NCI-H82 (cell line): ENCODE data around the gene COL28A1.

Experiments
- DNase-seq: peaks from one replicate; lab custom pipeline; 2025; lab: John Stamatoyannopoulos, UW

COL28A1 gene

DNA sequence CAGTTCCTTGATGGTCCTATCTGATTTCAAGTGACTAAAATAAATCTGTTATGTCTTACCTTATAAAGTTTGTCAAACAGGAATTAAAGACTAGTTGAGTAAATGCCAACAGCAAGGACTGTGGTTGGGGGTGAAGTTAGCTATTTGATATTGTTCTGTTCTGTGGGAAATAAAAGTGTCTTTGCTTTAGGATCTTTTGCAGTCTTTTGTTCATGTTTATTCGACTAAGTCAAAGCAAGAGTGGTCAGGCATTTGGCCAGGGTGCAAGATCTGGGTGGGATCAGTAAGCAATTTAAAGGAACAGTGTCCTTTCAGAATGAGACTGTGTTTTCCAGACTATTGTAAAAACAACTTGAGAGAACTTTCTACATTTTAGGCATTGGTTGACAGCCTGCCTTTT, at the start of gene COL28A1:
Gene COL28A1, minus strand, starts transcription at position 183 of the 400 bp plus-strand sequence. CDS start 2,998 bp downstream, outside the sequence.
- DNase-seq, result no peak

DNA sequence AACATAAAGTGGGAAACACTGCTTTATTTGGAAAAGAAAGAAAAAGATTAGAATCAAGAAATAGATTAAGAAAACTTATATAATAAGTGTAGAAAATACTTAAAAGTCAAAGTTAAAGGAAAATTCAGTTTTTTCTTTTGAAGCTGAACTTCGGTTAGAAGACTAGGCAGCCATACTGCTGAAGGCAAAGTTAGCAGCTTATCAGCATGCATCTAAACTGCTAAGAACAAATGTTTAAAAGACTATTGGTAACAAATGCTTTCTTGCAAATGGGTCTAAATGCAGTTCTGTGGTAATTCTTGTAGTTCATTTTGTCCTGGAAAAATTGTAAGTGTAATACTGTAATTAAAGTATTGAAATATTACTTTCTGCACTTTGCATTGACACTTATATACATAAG, 49.0 kb upstream of the COL28A1 start:
- DNase-seq, result no peak

DNA sequence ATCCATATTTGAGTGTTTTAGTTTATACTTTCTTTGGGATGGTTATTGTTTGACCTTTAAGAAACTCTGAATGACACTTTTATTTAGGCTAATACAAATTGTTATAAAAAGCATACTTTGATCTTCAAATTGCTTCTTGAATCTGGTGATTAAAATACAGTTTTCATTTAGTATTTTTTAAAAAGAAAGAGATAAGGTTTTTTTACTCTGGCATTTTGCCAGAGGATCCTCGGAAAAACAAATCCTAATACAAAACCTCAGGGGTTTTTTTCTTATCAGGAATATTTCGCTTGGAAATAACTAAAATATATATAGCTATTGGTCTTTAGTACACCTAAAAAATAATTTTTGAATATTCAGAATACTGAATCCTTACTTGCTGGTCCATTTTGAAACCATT, 48.1 kb upstream of the COL28A1 start:
- no peak for DNase-seq

DNA sequence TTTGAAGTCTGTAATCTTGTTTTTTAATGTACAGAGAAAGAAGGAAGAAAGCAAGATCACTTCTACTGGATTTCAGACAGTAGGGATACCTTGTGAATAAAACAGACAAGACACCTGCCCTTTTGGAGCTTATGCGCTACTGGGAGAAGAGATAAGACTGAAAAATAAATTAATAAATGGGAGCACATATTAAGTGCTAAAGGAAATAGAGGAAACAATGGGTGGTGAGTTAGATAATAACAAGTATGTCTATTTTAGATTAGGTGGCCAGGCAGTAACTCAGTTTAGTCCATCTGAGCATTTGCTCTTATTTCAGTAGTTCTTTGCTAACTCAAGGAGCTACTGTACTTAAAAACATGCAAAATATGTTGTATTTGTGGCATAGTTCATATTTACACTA, 46.9 kb upstream of the COL28A1 start:
- DNase-seq, result no peak

DNA sequence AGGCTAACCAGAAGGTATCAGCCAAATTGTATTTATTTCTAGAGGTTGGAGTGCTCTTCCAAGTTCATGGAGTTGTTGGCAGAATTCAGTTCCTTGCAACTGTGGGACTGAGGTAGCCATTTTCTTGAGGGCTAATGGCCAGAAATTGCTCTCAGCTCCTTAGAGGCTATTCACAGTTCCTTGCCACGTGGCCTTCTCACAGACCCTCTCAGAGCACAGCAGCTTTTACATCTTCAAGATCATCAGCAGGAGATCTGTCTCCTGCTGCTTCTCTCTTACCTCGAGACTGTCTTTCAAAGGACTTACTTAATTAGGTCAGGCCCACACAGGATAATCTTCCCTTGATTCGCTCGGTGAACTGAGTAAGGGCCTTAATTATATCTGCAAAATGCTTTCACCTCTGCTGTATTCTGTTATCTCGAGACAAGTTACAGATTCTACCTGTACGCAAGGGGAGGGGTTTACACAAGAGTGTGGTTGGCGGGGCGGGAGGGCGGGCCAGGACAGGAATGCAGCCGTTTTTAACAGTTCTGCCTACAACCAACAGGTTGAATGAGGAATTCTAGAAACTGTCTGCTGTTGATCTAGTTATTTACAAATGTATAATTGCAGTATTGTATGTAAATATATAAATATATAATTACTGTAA, 46.0 kb upstream of the COL28A1 start:
- peak; percentile 92 for DNase-seq

DNA sequence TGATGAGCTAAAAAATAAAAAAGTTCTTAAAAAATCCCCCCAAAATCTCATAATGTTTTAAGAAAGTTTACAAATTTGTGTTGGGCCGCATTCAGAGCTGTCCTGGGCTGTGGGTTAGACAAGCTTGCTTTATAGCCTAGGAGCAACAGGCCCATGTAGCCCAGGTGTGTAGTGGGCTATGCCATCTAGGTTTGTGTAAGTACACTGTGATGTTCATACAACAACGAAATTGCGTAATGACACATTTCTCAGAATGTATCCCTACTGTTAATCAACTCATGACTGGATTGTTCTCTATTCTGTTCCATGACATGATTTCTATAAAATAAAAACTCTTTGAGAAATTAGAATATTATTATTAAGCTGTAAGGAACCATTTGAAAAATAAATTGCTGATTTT, 44.0 kb upstream of the COL28A1 start:
- DNase-seq, result no peak

DNA sequence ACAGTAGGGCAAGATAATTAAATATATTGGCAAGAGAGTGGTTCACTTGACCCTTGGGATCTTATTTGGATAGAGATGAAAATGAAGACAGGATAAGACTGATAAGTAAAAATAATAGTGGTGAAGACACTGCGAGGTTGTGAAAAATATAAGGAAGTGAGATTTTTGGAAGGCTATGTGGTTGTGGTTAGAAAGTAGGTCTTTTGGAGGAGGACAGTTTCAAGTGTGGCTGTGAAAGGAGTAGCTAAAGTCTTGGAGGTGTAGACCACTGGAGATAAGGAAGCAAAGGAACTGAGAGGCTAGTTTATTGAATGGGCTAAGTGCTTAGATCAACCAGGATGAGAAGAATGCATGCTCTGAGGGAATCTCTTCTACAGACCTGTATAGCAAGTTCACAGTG, 42.2 kb upstream of the COL28A1 start:
- DNase-seq, result no peak

DNA sequence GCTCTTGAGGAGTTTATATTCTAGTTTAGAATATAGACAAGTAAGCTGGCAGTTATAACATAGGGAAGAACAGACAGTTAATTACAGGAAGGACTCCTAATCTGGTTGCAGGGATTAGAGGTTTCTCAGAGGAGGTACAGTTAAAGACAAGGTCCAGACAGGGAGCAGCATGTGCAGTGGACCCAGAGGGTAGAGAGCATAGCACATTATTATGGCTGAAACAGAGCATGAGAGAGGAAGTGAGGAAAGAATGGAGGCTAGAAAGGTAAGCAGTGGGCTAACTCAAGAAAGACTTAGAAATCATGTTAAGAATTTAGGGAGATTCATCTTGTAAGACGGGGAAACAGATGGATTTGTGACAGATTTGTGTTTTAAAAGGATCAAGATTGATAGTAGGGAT, 40.7 kb upstream of the COL28A1 start:
- DNase-seq, result peak; percentile 96

DNA sequence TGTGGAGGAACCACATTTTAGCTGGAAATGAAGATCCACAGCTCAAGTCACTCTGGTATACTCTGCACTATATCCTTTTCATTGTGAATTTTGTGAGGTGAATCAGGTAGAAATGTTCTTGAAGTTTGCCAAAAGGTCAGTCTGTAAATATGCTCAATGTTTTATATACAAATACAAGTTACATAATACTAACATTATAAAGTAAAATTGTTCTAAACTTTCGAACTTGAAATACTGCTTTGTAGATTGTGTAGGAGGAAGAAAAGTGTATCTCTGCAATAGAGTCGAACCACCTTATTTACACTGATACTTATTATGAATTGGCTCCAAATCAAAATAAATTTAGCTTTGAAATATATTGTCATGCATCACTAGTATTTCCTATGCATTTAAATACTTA, 38.0 kb upstream of the COL28A1 start:
- no peak for DNase-seq

DNA sequence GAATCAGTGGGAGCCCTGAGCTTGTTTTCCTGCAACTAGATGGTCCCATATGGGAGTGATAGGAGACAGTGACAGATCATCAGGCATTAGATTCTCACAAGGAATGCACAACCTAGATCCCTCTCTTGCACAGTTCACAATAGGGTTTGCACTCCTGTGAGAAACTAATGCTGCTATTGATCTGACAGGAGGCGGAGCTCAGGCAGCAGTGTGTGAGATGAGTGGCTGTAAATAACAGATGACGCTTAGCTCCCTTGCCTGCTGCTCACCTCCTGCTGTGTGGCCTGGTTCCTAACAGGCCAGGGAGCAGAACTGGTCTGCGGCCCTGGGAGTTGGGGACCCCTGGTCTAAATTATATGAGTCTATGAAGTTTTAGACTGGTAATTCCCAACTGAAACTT, 34.9 kb upstream of the COL28A1 start:
- peak; percentile 84 for DNase-seq

DNA sequence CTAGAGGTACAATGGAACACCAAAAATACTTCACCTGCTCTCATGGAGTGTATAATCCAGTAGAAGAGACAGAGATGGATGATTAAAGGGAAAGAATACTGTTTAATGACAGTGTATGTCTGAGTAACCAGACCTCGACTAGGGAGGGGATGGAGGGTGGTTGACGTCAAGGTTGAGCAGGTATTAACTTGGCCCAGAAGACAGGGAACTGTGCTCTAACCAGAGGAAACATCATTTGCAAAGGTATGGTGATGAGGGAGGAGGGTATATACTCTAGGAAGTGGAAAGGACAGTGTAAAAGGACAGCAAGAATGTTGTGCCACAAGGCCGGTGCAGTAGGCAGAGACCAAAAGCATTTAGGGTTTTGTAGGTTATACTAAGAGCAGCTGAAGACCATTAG, 33.9 kb upstream of the COL28A1 start:
- DNase-seq, result peak; percentile 34

DNA sequence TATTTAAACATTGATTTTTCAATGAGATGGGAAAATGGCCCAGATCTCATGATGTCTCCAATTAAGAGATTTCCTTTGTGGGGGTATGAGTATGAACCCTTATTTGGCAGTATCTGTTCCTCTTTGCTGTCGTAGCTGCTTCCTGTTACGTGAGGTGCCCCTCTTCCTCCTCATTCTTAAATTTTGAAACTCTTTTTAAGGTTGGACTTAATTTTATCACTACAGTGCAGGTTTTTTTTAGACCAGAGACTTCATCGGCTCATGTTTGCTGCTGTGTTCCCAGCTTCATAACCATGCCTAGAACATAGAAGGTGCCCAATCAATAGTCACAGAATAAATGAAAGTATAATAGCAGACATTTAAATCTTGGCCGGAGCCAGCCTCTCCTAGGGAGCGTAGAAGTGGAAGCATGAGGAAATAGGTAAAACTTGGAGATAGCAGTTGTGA, 33.4 kb upstream of the COL28A1 start:
- DNase-seq, result peak; percentile 16

DNA sequence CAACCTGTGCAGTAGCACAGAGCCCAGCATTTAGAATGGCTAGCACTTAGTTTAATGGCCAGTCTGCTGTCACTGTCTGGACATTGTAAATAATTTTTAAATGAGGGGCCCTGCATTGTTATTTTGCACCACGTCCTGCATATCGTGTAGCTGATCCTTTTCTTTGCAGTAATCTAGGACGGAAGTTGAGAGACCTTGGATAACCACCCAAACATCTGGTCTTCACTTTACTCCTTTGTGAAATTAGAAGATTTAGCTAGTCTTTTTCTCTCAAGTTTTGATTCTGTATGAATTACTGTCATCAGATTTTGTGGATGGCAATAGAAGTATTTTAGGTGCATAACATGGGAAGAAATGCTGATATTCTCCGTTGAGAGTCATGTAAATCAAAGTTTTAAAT, 32.9 kb upstream of the COL28A1 start:
- peak; percentile 28 for DNase-seq

DNA sequence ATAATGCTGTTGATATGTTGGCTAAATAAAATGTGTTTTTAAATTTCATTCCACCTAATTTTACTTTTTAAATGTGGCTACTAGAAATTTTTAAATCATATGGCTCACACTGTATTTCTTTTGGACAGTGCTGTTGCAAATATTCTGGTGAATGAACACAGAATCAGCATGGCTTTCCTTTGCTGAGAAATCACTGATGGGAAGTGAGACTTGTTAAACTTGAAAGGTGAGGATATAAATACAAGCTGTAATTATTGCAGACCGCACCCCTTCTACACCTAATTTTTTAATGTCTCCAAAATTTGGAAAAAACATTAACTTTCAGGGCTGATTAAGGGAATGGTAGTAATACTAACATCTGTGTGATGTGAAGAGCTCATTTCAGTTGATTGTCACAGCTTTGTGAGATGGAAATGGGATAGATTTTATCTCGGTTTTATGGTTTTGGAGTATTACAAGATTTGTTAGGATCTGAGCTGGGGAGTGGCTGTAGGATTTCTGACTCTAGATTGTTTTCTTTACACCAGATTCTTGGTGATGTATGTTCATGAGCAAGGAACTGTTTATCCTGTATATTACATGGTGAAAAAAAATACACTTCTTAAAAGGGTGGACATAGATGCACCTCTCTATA, 32.3 kb upstream of the COL28A1 start:
- DNase-seq, result no peak

DNA sequence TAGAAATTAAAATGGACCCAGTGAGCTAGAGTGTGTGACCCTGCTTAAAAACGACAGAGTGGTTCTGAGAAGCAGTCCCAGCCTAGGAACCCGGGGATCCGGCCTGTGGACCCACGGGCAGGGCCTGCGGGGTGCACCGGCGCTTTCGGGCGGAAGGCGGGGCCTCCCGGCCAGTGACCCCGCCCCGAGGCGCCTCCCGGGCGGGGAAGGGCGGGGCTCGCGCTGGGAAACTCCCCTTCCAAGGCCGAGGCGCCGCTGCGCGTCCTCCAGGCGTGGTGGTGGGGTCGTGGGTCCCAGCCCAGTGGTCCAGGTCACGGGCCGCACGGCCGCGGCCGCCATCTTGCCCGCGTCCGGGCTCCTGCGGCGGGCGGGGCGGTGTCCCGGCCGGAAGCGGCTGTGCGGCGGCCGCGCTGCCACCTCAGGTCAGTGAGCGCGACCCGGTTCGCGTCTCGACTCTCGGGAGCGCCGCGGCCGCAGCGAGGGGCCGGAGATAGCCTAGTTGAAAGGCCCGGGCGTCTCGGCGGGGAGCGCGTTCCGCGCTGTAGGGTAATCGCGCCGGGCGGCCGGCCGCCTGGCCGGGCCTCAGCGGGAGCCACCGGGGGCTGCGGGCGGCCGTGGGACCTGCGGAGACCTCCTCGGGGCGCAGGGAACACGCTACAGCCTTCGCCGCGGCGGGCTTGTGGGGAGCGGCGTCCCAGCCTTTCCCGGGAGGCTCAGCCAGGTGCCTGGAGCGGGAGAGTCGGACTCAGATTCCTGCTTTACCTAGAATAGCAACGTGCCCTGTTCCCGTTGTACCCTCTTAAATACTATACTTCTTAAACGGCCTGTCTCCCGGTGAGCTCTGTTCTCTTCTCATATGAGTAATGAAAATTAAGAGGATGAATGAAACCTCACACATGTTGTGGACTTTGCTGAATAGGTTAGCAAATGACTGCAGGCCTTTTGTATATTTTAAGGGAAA, 31.3 kb upstream of the COL28A1 start, which contains the start of gene MIOS:
Gene MIOS, plus strand, starts transcription at position 234 of the 961 bp plus-strand sequence. CDS start 5,592 bp downstream, outside the sequence.
- peak; percentile 93 for DNase-seq

DNA sequence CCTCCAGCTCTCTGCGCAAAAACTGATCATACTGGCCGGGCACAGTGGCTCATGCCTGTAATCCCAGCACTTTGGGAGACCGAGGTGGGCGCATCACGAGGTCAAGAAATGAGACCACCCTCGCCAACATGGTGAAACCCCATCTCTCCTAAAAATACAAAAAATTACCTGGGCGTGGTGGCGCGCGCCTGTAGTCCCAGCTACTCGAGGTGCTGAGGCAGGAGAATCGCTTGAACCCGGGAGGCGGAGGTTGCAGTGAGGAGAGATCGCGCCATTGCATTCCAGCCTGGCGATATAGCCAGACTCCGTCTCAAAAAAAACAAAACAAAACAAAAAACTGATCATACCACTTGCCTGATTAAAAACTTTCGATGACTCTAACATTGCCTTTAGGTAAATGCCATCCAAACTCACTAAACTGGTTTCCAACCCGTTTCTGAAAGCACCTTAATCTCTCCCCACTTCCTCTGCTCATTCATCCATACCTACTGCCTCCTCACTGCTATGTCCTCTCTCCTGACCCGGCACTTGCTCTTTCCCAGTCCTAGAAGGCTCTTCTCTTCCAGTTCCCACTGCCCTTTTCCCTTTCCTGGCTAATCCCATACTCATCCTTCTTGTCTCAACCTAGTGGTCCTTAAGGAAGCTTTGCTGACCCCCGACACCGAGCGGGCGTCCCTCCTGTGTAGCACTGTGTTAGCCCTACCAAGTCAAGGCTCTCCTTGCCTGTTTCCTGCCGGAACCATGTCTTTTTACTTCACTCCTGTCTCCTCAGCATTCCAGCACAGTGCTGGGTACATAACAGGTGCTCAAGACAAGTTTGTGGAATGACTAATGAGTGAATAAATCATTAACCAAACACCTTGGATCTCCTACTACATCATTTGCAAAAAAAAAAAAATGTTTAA, 30.3 kb upstream of the COL28A1 start:
- peak; percentile 63 for DNase-seq

DNA sequence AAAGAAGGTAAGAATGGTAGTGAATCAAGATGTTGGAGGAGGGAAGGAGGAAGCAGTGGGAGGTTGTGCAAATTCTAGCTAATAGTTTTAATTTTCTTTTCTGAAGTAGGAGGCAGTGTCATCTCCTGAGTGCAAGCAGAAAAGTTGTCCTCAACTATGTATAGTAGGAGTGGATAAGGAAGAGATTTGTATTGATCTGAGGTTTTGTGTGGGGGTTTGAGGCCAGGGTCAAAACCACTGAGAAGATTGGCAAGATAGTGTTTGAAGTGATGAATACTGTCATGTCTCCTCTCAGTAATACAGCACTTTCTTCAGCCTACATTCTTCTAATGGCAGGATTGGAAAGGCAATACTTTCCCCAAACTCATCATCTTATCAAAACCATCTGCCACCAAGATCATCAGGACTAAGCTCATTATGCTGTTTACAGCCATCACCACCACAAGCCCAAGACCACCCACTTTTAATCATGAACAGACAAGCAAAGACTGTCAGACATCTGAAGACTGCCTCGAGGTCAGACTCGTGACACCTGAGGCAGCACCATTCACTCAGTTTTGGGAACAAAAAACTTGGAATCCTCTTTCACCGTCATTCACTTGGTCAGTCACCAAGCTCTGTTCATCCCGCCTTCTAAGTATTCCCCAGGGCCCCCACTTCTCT, 29.5 kb upstream of the COL28A1 start:
- peak; percentile 97 for DNase-seq

DNA sequence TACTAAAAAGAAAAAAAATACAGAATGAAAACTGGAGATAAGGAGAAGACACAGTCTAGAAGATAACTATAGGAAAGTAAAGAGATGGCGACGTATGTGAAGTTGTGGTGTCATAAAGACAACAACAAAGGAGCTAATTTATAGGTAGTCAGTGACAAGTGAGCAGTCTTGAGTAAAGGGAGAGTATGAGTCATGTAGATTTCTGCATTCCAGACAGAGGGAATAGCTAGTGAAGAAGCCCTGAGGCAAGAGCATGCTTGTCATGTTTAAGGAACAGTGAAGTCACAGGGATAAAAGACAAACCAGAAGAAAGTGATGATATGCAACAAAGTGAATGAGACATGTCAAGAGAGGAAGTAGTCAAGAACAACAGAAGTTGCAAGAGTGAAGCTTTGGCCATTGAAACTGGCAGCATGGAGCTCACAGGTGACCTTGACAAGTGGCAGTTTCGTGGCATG, 28.7 kb upstream of the COL28A1 start:
- no peak for DNase-seq

DNA sequence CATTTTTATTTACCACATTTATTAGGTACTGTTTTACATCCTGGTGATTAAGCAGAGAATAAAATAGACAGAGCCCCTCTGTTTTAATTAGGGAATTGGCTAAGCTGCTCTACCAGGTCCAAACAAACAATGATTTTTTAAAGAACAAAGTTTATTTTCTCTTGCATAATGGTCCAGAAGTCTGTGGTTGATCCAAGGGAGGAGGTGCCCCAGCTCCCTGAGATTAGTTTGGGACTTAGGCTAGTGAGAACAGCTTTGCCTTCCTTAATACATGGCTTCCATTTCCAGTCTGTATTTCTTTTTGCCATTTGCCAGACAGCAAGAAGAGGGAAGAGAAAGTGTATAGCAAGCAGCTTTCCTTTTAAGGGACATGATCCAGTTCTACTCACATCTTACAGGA, 28.1 kb upstream of the COL28A1 start:
- DNase-seq, result peak; percentile 55

DNA sequence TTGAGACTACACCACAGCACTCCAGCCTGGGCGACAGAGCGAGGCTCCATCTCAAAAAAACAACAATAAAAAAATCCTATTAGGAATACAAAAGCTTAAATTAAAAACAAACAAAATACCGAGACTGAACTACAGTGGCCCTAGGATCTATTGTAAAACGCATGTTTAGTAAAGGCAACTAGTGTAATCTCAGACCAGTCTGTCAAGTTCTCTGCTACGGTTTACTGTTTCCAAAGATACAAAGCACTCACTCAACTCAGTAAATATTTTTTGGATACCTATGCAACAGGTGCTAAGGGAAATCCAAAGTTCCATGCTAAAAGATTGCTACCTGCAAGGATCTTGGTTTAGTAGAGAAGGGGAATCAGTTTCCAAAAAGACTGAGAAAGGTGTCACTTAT, 27.6 kb upstream of the COL28A1 start:
- DNase-seq, result no peak

DNA sequence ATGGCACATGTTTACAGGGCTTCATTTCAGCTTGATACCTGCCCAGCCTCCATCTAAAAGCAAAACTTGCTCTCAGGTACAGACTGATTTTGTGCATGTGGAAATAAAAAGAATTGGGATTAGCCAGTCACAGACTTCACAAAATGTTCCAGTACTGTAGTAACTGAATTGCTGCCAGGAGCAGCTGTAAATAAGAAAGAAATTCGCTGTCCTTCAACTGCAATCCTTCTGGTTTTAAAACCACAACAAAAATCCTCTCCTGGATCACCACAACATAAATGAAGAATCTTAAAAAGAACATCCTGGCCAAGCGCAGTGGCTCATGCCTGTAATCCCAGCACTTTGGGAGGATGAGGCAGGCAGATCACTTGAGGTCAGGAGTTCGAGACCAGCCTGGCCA, 27.1 kb upstream of the COL28A1 start:
- no peak for DNase-seq
